Sigmoid colon (tissue), 4 donors: ENCODE data around the gene CCS.

ENCODE experiments used
- CTCF ChIP-seq, 4 experiments: fragments of 450-650 bp in 3 of 4; fragments of 200-600 bp in 1 of 4; IDR thresholded peaks; one replicate each; pipeline ENCODE4 v1.5.1; 2016 to 2019; ENCODE audit warnings: antibody characterized with exemption in 4 of 4, mild to moderate bottlenecking in 3 of 4, moderate library complexity in 2 of 4
- POLR2AphosphoS5 ChIP-seq, 4 donors: sonication (generic); formaldehyde crosslinking; IDR thresholded peaks; one replicate each; pipeline ENCODE4 v1.6.1; 2017; ENCODE audit warnings: antibody characterized with exemption in 4 of 4

- TF ChIP-seq POLR2AphosphoS5 (IDR thresholded peaks at IDR 0.05) (no peak), CTCF (IDR thresholded peaks at IDR 0.05) (no peak)
Observed at GRCh38 chr11:66612458-66612857, 19.5 kb downstream of the CCS start.
